Measurements from ENCODE around the gene ERFL. TPM values are rescaled to one million over a fixed set of nuclear protein-coding genes. Genes with fewer than 3 reads are reported as not detected.
"Not testable (repeated sequence)": the region's sequence is repeated elsewhere in the genome, so short reads cannot be mapped to it uniquely, and the experiment has no call there.

The ERFL gene
- total RNA-seq, 2 donors from 2014 or later, result 0.67 TPM

DNA sequence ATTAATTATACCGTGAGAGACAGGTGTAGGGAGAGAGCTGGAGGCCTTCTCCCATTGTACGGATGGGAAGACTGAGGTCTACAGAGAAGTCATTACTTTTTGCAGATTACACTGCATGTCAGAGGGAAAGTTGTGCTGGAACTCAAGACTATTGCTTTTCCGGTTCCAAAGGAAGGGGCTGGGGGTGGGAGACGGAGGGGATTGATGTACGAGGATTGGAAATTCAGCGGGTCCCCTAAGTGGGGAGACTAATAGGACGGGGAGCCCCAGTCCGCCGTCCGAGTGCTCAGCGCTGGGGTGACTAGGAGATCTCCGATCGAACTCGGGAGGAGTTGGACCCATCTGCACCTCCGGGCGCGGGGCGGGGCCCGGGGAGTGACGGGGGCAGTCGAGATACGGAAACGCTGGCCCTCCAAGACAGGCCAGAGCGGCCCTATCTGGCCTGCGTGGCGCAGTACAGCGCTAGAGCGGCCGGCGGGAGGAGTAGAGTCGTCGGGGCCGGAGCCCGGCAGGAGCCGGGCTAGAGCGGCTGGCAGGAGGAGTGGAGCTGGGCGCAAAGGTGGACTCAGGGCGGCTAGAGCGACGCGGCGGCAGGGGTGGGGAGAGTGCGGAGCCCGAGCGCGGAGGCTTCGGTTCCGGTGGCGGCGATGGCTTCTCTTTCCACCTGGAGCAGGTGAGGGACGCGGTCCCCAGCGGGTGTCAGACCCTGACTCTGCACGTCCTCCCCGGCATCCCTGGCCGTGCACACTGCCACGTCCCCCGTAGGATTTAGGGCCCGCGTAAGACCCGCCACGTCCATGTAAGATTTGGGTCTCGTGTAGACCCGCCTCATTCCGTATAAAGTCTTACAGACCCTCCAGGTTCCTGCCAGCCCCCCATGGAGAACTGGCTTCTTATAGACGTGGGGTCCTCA lies 44.2 kb downstream of the ERFL start:
- peak overlapping the region; percentile 97 for H3K4me3 Mint-ChIP-seq
- DNase-seq (ENCODE audit: low spot score) (peak; percentile 98), ATAC-seq (peak; percentile 92 to 94)
- peaks cover 7% of the 10 kb centered on the region for H3K36me3 Mint-ChIP-seq
- peak overlapping the region; percentile 79 to 87 for H3K27ac Mint-ChIP-seq
- no peaks in the 10 kb centered on the region for H3K27me3 Mint-ChIP-seq
- no peaks in the 10 kb centered on the region for H3K9me3 Mint-ChIP-seq
- peaks cover 54 to 60% of the 10 kb centered on the region in 2 donors for H3K4me1 Mint-ChIP-seq (ENCODE audit: low read depth in 2 of 2)

- Mint-ChIP-seq H3K4me1 (ENCODE audit: low read depth in 2 of 2) (peaks cover 49 to 54% of the 10 kb centered on the region in 2 donors), H3K4me3 (peak overlapping the region; percentile 97), H3K36me3 (peaks cover 7% of the 10 kb centered on the region), H3K27ac (peak overlapping the region; percentile 79 to 87), H3K27me3 (no peaks in the 10 kb centered on the region), H3K9me3 (no peaks in the 10 kb centered on the region)
- DNase-seq (ENCODE audit: low spot score), result no peak
- ATAC-seq, result no peak
Observed at GRCh38 chr19:41883463-41883820, 44.8 kb downstream of the ERFL start.

- ATAC-seq, result peak; percentile 7 to 13
- DNase-seq (ENCODE audit: low spot score), result peak; percentile 80
- Mint-ChIP-seq H3K36me3 (peaks cover 7% of the 10 kb centered on the region), H3K9me3 (no peaks in the 10 kb centered on the region), H3K27me3 (no peaks in the 10 kb centered on the region), H3K4me1 (ENCODE audit: low read depth in 2 of 2) (peaks cover 48 to 49% of the 10 kb centered on the region in 2 donors), H3K4me3 (peak within 1 kb of the TSS; percentile 97), H3K27ac (peak within 1 kb of the TSS; percentile 90 to 92)
Observed at GRCh38 chr19:41882568-41883462, 45.4 kb downstream of the ERFL start, which contains the start of gene ARHGEF1. ARHGEF1 (plus strand) TSS chr19:41883184; CDS start chr19:41888083, 4,899 bp downstream.

DNA sequence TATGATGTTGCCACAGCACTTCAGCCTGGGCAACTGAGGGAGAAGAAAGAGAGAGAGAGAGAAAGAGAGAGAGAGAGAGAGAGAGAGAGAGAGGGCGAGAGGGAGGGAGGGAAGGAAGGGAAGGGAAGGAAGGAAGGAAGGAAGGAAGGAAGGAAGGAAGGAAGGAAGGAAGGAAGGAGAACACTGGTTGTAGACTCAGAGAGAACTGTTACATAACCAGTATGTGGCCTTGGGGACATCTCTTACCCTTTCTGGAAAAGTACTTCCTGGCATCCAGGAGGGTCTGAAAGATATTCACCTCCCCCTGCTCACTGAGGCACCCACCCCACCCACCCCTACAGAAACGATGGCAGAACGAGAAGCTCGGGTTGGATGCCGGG lies 47.9 kb downstream of the ERFL start:
- peaks cover 7% of the 10 kb centered on the region for H3K36me3 Mint-ChIP-seq
- no peak for DNase-seq (ENCODE audit: low spot score)
- peaks cover 31 to 49% of the 10 kb centered on the region in 2 donors for H3K4me1 Mint-ChIP-seq (ENCODE audit: low read depth in 2 of 2)
- H3K4me3 Mint-ChIP-seq, result no peak overlapping the region
- no peaks in the 10 kb centered on the region for H3K9me3 Mint-ChIP-seq
- H3K27ac Mint-ChIP-seq, result peak overlapping the region; percentile 18 to 88
- no peaks in the 10 kb centered on the region for H3K27me3 Mint-ChIP-seq
- no peak for ATAC-seq

- Mint-ChIP-seq H3K27ac (peak overlapping the region; percentile 18 to 88), H3K27me3 (no peaks in the 10 kb centered on the region), H3K36me3 (peaks cover 7% of the 10 kb centered on the region), H3K4me3 (no peak overlapping the region), H3K4me1 (ENCODE audit: low read depth in 2 of 2) (peaks cover 27 to 45% of the 10 kb centered on the region in 2 donors), H3K9me3 (no peaks in the 10 kb centered on the region)
- DNase-seq (ENCODE audit: low spot score), result no peak
- no peak for ATAC-seq
Observed at GRCh38 chr19:41879670-41880328, 48.5 kb downstream of the ERFL start.

DNA sequence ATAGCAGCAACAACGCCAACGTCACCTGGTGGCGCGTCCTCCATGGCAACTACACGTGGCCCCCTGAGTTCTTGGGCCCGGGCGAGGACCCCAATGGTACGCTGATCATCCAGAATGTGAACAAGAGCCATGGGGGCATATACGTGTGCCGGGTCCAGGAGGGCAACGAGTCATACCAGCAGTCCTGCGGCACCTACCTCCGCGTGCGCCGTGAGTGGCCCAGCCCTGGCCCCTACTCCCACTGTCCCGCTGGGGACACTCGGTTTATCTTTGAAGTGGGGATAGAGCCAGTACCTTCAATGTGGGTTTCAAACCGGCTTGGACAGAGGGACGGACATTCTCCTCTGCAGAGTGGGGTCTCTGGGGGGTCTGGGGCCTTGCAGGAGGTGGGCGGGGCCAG lies 49.2 kb downstream of the ERFL start:
- DNase-seq (ENCODE audit: low spot score), result no peak
- Mint-ChIP-seq H3K27me3 (no peaks in the 10 kb centered on the region), H3K4me1 (ENCODE audit: low read depth in 2 of 2) (peaks cover 24 to 43% of the 10 kb centered on the region in 2 donors), H3K4me3 (no peak overlapping the region), H3K9me3 (no peaks in the 10 kb centered on the region), H3K27ac (peak overlapping the region in 1 of 2 donors; percentile 88), H3K36me3 (peaks cover 7% of the 10 kb centered on the region)
- ATAC-seq, result no peak

DNA sequence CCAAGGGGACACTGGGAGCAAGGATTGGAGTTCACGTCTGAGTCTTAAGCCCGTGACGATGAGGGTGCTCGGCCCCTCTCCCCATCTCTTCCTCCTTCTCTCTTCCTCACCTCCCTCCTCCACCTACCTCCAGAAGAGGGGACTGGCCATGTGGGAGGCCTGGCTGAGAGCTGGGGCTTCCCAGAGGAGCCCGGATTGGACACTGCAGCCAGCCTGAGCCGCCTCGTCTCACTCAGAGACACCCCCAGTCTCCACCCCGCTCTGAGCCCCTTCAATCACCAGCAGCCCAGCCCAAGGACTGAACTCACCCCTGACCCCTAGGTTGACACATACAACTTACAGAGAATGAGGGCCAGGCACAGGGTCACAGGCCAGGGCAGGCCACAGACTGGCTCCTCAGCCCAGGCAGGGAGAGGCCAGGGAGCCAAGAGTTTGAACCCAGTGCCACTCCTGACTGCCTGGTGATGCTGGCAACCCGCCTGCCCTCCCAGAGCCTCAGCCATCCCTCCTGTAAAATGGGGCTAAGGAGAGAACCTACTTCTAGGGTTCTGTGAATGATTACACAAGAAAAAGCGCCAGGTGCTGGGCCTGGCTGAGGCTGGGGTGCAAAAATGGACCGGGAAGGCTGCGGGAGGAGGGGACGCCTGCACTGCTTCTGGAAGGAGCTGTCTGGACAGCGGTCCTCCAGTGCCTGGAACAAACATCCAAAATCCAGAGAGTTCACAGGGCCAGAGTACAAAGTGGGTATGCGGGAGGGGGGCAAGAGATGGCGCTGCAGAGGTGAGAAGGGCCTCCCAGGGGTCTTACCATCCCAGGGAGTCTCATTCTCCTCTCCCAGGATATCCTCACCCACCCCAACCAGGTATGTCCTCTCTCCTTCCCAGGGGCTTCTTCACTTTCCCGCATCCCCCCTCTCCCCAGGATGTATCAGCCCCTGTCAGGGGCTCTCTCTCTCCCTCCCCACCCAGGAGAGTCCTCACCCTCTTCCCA lies 50.0 kb downstream of the ERFL start:
- Mint-ChIP-seq H3K27me3 (no peaks in the 10 kb centered on the region), H3K9me3 (no peaks in the 10 kb centered on the region), H3K4me1 (ENCODE audit: low read depth in 2 of 2) (peaks cover 20 to 38% of the 10 kb centered on the region in 2 donors), H3K36me3 (peaks cover 7% of the 10 kb centered on the region), H3K4me3 (no peak overlapping the region), H3K27ac (peak overlapping the region; percentile 87 to 88)
- no peak for ATAC-seq
- no peak for DNase-seq (ENCODE audit: low spot score)

- Mint-ChIP-seq H3K4me3 (no peak within 1 kb of the TSS), H3K27me3 (no peaks in the 10 kb centered on the region), H3K36me3 (peaks cover under 1% of the 10 kb centered on the region), H3K9me3 (no peaks in the 10 kb centered on the region), H3K27ac (peak within 1 kb of the TSS; percentile 87 to 88), H3K4me1 (ENCODE audit: low read depth in 2 of 2) (peaks cover 22 to 39% of the 10 kb centered on the region in 2 donors)
- DNase-seq (ENCODE audit: low spot score) (no peak), ATAC-seq (no peak)
Observed at GRCh38 chr19:41876847-41877832, 51.1 kb downstream of the ERFL start, which contains the start of gene CD79A. CD79A (plus strand) TSS chr19:41877279; CDS start chr19:41877305, 26 bp downstream.

DNA sequence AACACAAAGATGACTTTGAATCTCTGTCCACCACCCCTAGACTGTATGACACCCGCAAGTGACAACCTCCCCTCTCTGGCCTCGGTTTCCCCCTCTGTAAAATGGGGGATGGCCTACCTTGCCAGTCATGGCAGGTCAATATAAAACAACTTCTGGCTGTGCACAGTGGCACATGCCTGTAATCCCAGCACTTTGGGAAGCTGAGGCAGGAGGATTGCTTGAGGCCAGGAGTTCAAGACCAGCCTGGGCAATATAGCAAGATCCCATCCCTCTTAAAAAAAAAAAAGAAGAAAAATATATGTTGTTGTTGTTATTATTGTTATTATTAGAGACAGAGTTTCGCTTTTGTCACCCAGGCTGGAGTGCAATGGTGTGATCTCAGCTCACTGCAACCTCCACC lies 52.3 kb downstream of the ERFL start:
- ATAC-seq; H3K36me3 Mint-ChIP-seq; H3K9me3 Mint-ChIP-seq; DNase-seq (ENCODE audit: low spot score); H3K27me3 Mint-ChIP-seq: not testable (repeated sequence)
- Mint-ChIP-seq H3K27ac (peak overlapping the region; percentile 87 to 88), H3K4me1 (ENCODE audit: low read depth in 2 of 2) (peaks cover 31 to 49% of the 10 kb centered on the region in 2 donors), H3K4me3 (peak overlapping the region; percentile 69)

- Mint-ChIP-seq H3K9me3 (no peaks in the 10 kb centered on the region), H3K27ac (peak overlapping the region; percentile 92 to 97), H3K4me1 (ENCODE audit: low read depth in 2 of 2) (peaks cover 48 to 49% of the 10 kb centered on the region in 2 donors), H3K27me3 (no peaks in the 10 kb centered on the region), H3K4me3 (peak overlapping the region; percentile 49), H3K36me3 (peaks cover 8% of the 10 kb centered on the region)
- ATAC-seq, result no peak
- no peak for DNase-seq (ENCODE audit: low spot score)
Observed at GRCh38 chr19:41872775-41873647, 55.2 kb downstream of the ERFL start.

- Mint-ChIP-seq H3K9me3 (no peaks in the 10 kb centered on the region), H3K4me1 (ENCODE audit: low read depth in 2 of 2) (peaks cover 46 to 54% of the 10 kb centered on the region in 2 donors), H3K36me3 (peaks cover 13% of the 10 kb centered on the region), H3K27me3 (no peaks in the 10 kb centered on the region), H3K4me3 (peak overlapping the region; percentile 20), H3K27ac (peak overlapping the region; percentile 92 to 97)
- no peak for ATAC-seq
- DNase-seq (ENCODE audit: low spot score), result no peak
Observed at GRCh38 chr19:41872384-41872774, 55.9 kb downstream of the ERFL start.
